NCI-H187 treated with DMSO at 0.1 percent for 48 hours (cell line): ENCODE results near the gene ABHD4.
A peak's percentile ranks its signal among the peaks of the same experiment; 100 is the strongest.
"Not testable (repeated sequence)": the region's sequence is repeated elsewhere in the genome, so short reads cannot be mapped to it uniquely, and the experiment has no call there.

ENCODE experiments used
- DNase-seq: peaks from one replicate; lab custom pipeline; 2025; lab: John Stamatoyannopoulos, UW

The ABHD4 gene

DNA sequence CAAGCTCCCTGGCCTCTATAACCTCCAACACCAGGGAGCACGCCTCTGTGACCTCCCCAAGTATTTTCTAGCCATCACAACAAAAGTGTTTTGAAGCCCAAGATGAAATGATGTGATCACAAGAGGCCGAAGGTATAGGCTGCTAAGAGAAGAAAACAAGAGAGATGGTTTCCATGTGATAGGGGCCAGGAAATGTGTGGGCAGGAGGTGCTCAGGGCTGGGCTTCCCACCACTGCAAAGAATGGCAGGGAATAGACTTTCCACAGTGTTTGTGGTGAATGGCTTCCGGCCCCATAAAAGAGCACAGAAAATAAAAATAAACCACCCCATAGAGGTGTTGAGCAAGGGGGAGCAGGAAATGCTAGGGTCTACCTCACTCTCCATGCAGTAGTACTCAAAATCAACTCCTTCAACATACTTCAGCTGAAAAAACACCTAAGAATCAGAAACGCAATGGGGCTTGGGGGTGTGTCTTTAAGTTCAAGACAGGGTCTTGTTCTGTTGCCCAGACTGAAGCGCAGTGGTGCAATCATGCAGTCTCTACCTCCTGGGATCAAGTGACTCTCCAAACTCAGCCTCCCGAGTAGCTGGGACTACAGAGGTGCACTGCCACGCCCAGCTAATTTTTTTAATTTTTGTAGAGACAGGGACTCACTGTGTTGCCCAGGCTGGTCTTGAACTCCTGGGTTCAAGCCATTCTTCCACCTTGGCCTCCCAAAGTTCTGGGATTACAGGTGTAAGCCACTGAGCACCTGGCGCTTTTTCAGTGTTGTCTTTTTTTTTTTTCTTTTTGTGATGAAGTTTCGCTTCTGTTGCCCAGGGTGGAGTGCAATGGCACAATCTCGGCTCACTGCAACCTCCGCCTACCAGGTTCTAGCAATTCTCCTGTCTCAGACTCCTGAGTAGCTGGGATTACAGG lies 36.2 kb upstream of the ABHD4 start:
- no peak for DNase-seq

DNA sequence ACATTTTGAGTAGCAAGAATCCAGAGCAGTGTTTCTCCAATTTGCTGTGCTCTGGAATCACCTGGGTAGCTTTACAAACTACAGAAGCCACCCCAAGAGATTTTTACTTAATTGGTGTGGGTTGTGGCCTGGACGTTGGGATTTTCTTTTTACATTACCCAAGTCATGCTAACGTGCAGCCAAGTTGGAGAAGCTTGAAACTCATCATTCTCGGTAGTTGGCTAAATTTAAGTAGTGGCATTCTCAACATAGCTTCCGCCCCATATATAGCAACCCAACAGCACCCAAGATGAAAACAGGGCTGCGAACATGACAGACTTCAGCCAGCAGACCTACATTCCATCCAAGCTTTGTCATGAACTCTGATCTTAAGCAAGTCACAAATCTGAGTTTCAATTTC lies 34.1 kb upstream of the ABHD4 start:
- no peak for DNase-seq

DNA sequence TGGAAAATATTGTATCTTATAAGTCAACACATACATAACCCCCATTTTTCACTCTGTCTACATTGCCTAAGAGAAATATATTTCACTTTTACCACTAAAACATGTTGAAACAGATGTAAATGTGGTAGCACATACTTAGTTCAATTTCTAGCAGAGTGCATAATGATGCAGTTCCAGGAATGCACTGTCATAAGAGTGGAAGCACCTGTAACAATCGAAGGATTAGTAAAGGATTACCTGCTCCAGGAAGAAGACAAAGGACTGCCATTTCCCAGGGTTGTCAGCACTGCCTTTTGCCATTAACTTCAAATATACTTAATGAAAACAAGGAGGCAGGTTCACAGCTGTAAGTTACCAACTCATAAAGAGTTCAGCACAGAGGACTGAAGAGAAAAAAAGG lies 33.6 kb upstream of the ABHD4 start:
- DNase-seq: no peak

DNA sequence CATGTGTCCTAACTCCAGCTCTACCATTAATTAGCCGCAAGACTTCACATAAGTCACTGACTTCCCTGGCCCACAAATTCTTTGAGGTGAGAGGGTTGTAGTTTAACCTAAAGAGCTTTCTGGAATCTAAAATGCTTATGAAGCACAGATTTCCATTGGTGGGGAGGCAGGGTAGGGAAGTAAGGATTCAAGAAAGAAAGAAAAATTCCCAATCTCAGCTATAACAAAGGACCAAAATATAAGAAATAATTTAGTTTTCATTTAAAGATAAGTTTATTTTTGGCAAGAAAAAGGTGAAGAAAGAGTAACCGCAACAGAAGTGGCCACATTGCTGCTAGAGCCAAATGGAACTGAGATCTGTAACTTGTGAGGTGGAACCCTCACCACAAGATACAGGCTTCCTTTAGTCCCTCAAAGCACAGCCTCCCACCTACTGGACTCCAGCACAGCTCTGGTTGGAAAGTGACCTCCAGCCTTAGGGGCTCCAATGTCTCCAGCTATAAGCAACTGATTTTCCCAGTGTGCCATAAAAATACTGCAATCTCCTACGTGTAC lies 32.6 kb upstream of the ABHD4 start:
- DNase-seq: no peak

DNA sequence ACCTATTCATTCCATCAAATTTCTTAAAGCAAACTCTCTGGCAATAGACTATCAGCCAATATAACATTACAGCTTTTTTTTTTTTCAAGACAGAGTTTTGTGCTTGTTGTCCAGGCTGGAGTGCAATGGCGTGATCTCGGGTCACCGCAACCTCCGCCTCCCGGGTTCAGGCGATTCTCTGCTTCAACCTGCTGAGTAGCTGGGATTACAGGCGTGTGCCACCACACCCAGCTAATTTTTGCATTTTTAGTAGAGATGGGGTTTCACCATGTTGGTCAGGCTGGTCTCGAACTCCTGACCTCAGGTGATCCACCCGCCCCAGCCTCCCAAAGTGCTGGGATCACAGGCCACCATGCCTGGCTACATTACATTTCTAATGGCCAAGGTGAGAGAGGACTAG lies 31.8 kb upstream of the ABHD4 start:
- DNase-seq: not testable (repeated sequence)

DNA sequence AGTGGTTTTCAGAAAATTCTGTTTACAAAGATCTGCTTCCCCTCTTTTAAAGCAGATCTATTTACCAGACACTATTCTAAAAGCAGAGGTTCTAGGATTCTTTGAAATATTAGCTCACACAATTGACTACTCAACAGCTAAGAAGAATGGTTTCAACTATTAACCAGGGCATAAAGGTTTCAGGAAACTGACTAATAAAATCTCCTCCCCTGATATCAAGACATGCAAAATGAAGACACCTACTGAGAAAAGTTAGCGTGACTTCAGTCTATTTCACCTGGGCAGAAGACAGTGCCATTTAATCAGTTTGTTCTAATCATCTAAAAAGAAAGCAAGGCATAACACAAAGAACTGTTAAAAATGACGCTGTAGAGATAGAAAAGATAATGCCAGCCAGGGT lies 31.3 kb upstream of the ABHD4 start:
- no peak for DNase-seq

DNA sequence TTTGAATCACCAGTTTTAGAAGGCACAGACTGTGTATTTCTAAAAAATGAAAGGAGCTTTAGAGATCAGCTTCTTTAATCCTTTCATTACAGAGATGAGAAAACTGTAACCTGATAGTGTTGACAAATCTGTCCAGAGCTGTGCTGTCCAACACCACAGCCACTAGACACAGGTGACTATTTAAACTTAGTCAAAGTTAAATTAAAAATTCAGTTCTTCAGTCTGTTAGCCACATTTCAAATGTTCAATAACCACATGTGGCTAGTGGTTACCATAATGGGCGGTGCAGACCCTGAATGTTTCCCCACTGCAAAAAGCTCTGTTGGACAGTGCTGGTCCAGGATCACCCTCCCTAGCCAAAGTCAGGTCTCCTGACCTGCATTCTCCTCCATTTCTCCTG lies 30.7 kb upstream of the ABHD4 start:
- no peak for DNase-seq

DNA sequence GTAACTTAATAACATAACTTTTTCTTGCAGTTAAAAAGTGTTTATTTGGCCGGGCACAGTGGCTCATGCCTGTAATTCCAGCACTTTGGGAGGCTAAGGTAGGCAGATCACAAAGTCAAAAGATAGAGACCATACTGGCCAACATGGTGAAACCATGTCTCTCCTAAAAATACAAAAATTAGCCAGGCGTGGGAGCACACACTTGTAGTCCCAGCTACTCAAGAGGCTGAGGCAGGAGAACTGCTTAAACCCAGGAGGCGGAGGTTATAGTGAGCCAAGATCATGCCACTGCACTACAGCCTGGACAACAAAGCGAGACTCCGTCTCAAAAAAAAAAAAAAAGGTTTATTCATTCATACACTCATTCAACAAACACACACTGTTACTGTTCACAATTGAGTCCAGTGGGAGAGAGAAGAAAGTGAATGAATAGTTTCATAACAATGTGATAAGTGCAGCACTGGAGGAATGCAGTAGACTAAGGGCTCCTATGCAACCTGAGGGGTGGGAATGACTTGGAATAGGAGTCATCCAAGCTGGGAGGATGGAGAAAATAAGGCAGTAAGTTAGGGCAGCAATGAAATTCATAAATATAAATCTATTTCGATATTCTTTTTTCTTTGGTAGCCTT lies 28.9 kb upstream of the ABHD4 start:
- no peak for DNase-seq

DNA sequence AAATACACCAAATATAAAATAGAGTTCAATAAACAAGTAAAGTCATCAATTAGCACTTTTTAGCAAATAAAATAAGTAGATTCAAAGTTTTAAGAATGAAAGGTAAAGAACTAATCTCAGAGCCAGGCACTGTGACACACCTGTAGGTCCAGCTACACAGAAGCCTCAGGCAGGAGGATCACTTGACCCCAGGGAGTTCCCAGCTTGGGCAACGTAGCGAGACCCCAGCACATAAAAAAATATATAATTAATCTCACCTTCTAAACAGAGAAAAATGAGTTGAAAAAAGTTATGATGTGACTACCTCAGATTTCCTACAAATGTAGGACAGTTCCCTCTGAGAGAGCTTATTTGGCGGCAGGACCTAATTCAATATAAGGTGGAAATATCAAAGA lies 28.4 kb upstream of the ABHD4 start:
- DNase-seq: no peak

DNA sequence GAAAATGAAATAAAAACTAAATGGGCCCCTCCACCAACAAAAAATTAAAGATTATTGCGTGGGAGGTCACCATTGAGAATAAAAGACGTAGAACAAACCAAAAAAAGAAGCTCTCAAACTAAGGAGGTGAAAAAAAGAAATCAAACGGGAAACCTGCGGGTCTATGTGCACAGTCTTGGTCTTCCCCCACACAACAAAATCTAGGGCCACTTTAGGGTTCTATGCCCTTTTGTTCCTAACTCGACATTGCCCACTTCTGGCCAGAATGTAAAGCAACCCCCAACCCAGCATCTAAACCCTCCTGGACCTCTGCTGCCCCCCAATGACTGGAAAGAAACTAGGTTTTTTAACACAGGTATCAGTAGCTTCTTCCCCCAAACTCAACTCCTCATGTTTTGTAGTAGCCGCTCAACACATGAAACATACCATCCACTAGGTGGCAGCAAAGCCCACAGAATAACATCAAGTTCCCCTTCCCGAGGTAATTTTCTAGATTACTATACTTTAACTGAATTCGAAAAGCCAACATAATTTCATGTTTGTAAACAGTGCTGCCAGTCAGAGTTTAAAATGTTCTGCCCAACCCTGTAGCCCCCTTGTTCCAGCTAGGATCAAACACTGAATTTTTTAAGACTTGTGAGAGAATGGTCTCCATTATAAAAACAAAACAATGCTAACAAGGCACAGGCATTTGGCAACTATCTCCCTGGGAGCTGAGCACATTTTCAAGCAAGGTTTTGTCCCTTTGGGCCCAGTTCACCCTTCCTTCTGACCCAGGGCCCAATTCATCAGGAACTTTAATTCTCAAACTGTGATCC lies 27.8 kb upstream of the ABHD4 start:
- peak; percentile 6 for DNase-seq

DNA sequence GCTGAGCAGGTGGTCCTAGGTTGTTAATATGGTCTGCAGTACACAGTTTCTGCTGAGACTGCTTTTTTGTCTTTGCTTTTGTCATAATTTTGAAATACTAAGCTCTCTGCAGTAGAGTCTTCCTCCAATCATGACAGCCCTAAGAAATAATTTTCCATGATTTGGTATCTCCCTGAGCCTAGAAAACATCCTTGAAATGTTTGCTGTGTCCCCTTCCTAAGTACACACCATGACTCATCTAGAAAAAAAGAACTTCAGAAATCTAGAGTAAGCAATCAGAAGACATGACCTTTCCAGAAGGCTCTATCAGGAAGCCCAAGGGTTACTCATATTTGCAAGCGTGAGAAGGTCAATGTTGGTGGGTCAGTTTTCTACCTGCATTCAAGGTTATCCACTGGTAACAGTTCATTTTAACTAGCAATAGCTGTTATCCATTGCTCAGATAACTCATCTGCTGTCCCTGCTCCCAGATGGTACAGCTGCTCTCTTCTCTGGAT lies 25.5 kb upstream of the ABHD4 start:
- no peak for DNase-seq

DNA sequence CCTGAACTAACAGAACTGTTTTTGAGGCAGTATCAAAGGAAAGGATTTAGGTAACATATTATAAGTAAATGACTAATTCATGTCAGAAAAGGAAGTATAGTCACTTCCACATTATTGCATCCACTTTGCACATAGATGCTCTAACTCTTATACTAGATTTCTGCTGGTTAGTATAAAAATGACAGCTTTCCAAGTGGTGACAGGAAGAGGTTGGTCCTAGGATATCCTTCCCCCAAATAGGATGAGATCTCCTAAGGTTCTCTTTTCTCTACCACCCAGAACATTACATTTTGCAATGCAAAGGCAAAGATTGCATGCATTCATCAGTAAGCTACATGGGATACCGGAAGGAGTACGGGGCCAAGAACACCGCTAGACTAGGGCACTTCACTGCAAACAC lies 24.3 kb upstream of the ABHD4 start:
- no peak for DNase-seq

DNA sequence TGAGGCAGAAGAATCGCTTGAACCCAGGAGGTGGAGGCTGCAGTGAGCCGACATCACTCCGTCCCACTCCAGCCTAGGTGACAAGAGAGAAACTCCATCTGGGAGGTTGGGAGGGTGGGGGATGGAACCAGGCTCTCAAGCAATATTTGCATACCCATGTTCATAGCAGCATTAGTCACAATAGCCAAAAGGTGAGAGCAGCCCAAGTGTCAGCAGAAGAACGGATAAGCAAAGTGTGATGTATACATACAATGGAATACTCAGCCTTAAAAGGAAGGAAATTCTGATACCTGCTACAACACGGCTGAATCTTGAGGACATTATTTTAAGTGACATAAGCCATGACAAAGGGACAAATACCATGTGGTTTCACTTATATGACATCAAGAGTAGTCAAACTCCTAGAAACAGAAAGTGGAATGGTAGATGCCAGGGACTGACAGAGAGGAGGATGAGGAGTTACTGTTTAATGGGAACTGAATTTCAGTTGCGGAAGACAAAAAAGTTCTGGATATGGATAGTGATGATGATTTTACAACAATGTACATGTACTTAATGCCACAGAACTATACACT lies 20.7 kb upstream of the ABHD4 start:
- no peak for DNase-seq

DNA sequence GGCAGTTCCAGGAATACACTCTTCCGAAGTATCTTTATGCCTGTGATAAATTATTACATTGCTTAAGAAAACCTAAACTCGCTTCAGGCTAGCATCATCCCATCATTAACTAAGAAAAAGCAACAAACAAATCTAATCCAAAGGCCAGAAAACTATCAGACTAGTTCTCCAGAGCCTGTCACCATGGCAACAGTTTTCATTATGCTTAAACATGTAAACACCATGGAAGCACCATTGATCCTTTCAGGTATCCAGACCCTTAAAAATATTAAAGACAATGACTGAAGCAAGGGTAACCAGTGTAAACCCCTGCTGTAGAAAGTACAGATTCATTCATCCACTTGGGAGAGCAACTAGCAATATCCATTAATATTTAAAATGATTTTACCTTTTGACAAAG lies 18.9 kb upstream of the ABHD4 start:
- no peak for DNase-seq

DNA sequence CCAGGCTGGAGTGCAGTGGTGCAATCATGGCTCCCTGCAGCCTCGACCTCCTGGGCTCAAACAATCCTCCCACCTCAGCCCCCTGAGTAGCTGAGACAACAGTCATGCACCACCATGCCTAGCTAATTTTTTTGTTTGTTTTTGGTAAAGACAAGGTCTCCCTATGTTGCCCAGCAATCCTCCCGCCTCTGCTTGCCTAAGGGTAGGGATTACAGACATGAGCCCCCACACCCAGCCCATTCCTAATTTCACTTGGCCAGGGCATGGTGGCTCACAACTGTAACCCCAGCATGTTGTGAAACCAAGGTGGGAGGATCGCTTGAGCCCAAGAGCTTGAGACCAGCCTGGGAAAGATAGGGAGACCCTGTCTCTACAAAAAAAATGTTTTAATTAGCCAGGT lies 18.2 kb upstream of the ABHD4 start:
- no peak for DNase-seq

DNA sequence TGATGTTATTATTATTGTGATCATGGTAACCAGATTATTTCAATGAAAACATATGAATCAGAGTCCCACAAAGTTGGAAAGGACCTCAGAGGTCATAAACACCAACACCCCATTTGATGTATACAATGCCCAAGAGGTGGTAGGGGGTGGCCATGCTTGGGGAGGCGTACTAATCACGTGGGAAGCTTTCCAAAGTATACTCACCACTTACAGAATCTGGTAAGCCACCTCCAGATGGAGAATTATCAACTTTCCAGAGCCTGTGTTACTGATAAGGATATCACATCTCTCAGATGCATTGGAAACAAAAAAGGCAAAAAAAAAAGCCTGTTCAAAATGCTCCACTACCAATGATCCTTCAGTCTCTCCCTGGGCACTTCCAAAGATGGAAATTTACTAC lies 17.5 kb upstream of the ABHD4 start:
- no peak for DNase-seq

DNA sequence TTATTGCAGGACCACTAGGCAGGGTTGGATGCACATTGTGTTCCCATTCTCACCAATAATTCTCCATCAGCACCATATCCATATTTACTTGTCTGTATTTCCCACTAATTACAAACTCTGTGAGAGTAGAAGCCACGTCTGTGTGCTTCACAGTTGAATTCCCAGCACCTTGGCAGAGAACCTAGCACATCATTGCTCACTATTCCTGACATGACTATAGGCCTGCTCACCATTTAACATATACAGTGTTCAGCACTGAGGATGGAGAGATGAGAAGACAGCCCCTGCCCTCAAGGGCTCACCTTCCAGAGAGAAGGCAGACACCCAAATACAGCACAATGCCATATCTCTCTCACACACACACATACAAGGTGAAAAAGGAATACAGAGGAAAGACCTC lies 14.1 kb upstream of the ABHD4 start:
- DNase-seq: no peak

DNA sequence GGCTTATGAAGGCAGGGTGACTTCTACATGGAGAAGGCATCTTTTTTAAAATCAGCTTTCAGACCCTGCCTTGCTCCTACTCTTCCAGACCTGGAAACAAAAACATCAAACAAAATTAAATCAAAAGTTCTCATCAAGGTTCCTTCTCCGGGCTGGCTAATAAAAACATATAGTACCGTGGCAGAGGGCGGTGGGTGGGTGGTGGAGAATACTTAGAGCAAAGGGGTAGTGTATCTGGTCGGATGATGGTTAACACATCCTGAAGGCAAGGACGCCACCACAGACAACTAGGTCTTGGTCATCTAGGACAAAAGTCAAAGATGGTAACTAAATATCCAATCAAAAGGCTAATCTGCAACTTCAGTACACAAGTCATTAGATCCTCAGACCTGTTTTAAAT lies 10.9 kb upstream of the ABHD4 start:
- DNase-seq: no peak

DNA sequence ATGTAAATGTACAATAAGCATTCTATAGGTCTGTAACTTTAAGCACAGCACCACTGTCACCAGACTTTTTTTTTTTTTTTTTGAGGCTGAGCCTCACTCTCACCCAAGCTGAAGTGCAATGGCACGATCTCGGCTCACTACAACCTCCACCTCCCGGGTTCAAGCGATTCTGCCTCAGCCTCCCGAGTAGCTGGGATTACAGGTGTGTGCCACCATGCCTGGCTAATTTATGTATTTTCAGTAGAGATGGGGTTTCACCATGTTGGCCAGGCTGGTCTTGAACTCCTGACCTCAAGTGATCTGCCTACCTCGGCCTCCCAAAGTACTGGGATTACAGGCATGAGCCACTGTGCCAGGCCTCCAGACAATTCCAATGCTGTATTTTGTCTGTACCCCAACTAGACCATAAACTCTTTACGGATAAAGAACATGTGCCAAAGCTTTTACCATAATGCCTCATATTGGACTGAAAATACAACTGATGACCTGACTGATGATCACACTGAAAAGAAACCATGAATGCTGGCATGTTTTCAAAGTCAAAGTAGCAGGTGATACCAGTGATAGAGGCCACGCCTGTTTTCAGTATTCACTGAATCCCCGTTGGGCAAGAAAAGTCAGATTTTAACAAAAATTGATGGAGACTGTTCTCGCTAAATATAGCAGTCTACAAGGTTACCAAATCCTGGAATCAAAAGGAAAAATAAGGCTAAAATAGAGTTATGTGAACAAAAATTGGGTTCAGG lies 10.2 kb upstream of the ABHD4 start:
- not testable (repeated sequence) for DNase-seq

DNA sequence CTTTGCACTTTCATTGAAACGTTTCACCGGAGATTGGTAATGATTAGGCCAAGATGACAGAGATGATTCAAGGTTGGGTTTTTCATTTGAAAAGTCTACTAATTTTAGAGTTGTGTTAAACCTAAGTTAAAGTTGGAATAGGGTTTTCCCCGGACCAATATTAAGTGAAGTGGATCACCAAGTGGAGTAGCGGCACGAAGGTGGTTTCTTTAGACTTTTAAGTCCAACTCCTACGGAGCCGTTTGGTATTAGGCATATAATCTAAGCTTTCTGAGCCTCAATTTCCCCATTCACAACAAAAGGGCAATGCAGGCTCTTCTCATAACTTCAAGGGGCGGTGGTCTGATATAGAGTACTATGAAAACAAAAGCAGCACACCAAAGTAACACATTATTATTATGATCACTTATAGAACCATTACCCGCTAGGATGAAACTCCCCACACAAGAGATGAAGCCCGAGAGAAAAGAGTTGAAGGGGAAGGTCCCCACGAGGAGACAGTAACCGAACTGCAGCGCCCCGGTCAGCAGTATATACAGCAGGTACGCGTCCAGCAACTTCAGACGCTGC lies 9.5 kb upstream of the ABHD4 start:
- DNase-seq: no peak
